Suppressor macrophage treated with lipopolysaccharide for 4 hours (primary cell): ENCODE measurements around the gene CDK9.

Source experiments
- DNase-seq: peaks from one replicate; pipeline ENCODE4 v3.0.0-alpha.2; 2020

CDK9 gene

GRCh38 chr9:127780909-127781308 is 4.9 kb upstream of the CDK9 start:
- peak; percentile 77 for DNase-seq

GRCh38 chr9:127781806-127782205 is 4.0 kb upstream of the CDK9 start:
- DNase-seq = no peak

GRCh38 chr9:127783111-127784008 is 2.5 kb upstream of the CDK9 start:
- DNase-seq = peak; percentile 70

- peak; percentile 86 for DNase-seq
Measured at GRCh38 chr9:127785023-127785932, 556 bp upstream of the CDK9 start.

- no peak for DNase-seq
Measured at GRCh38 chr9:127786773-127787104, 905 bp downstream of the CDK9 start.

- no peak for DNase-seq
Measured at GRCh38 chr9:127788337-127789011, 2.6 kb downstream of the CDK9 start.

- no peak for DNase-seq
Measured at GRCh38 chr9:127789179-127789578, 3.3 kb downstream of the CDK9 start.

- no peak for DNase-seq
Measured at GRCh38 chr9:127790094-127790855, 4.4 kb downstream of the CDK9 start.

- no peak for DNase-seq
Measured at GRCh38 chr9:127791085-127791484, 5.3 kb downstream of the CDK9 start.

- no peak for DNase-seq
Measured at GRCh38 chr9:127792417-127793031, 6.7 kb downstream of the CDK9 start.

GRCh38 chr9:127793093-127793708 is 7.4 kb downstream of the CDK9 start:
- DNase-seq = no peak

- no peak for DNase-seq
Measured at GRCh38 chr9:127794001-127794791, 8.4 kb downstream of the CDK9 start.

- DNase-seq = no peak
Measured at GRCh38 chr9:127796225-127796813, 10.5 kb downstream of the CDK9 start.

GRCh38 chr9:127796852-127797370 is 11.1 kb downstream of the CDK9 start:
- DNase-seq = no peak

GRCh38 chr9:127801955-127802575 is 16.2 kb downstream of the CDK9 start:
- peak; percentile 92 for DNase-seq

- peak; percentile 92 for DNase-seq
Measured at GRCh38 chr9:127802576-127803443, 17.0 kb downstream of the CDK9 start, which contains the start of gene FPGS. Gene FPGS (plus strand): TSS chr9:127802882. CDS start chr9:127802925, 43 bp downstream.

GRCh38 chr9:127803507-127804352 is 17.9 kb downstream of the CDK9 start:
- DNase-seq = peak; percentile 71
